Ascending aorta (tissue), 2 donors: ENCODE results near the gene TSHR. TPM values are rescaled to one million over a fixed set of nuclear protein-coding genes. Genes with fewer than 3 reads are reported as not detected.
A peak's percentile ranks its signal among the peaks of the same experiment; 100 is the strongest.

Experiments
- DNase-seq, 2 donors: peaks; one replicate each; pipeline ENCODE4 v3.0.0-alpha.2; 2019; ENCODE audit warnings: low spot score in 2 of 2
- H3K27ac ChIP-seq, 2 donors: fragments of 200-600 bp; sonication (generic); one replicate each; pipeline ENCODE4 v1.5.1; 2016 to 2017; ENCODE audit warnings: mild to moderate bottlenecking in 1 of 2
- H3K27me3 ChIP-seq: fragments of 200-600 bp; sonication (generic); one replicate; pipeline ENCODE4 v1.5.1; 2017
- H3K36me3 ChIP-seq, 2 donors: fragments of 200-600 bp; sonication (generic); one replicate each; pipeline ENCODE4 v1.5.1; 2016
- H3K4me1 ChIP-seq, 2 donors: fragments of 200-600 bp; sonication (generic); one replicate each; pipeline ENCODE4 v1.5.1; 2016 to 2017; ENCODE audit warnings: mild to moderate bottlenecking in 1 of 2
- H3K4me3 ChIP-seq, 2 donors: fragments of 200-600 bp; sonication (generic); one replicate each; pipeline ENCODE4 v1.5.1; 2016 to 2017; ENCODE audit warnings: mild to moderate bottlenecking in 1 of 2
- H3K9me3 ChIP-seq, 2 donors: fragments of 200-600 bp; sonication (generic); one replicate each; pipeline ENCODE4 v1.5.1; 2016
- CTCF ChIP-seq, 3 experiments: fragments of 200-600 bp in 2 of 3; fragments of 450-650 bp in 1 of 3; sonication (generic) in 2 of 3; IDR thresholded peaks; one replicate each; pipeline ENCODE4 v1.5.1; 2016 to 2019; ENCODE audit warnings: antibody characterized with exemption in 3 of 3, mild to moderate bottlenecking in 1 of 3, moderate library complexity in 1 of 3
- intact Hi-C: fragments of 100-400 bp; cut with DNase I; formaldehyde crosslinking; loops from one replicate; pipeline ENCODE4 v1.15.1; 2023
- total RNA-seq: library from RNA; depleted of rRNA; stranded (reverse); fragments of >200 nt; gene quantifications from one replicate; pipeline ENCODE4 v1.1.0, GENCODE V29; 2016

TSHR gene
- total RNA-seq, 1 donor from 2014 or later: not detected

- intact Hi-C loops: no loop called here
- no peak for DNase-seq
- no peak for TF ChIP-seq CTCF (IDR thresholded peaks at IDR 0.05)
- H3K27ac ChIP-seq: no peak overlapping the region
- H3K9me3 ChIP-seq: no peaks in the 10 kb centered on the region
- no peaks in the 10 kb centered on the region for H3K36me3 ChIP-seq
- H3K4me3 ChIP-seq: no peak overlapping the region
- H3K27me3 ChIP-seq: no peaks in the 10 kb centered on the region
- H3K4me1 ChIP-seq: no peaks in the 10 kb centered on the region
Measured at GRCh38 chr14:80933282-80933681, 22.1 kb upstream of the TSHR start.

- Histone ChIP-seq H3K9me3 (no peaks in the 10 kb centered on the region), H3K27me3 (no peaks in the 10 kb centered on the region), H3K4me1 (no peaks in the 10 kb centered on the region), H3K36me3 (no peaks in the 10 kb centered on the region), H3K27ac (no peak overlapping the region), H3K4me3 (no peak overlapping the region)
- DNase-seq: no peak
- intact Hi-C loops: no loop called here
- TF ChIP-seq CTCF (IDR thresholded peaks at IDR 0.05): no peak
Measured at GRCh38 chr14:80933686-80934085, 21.7 kb upstream of the TSHR start.

- intact Hi-C loops: loop anchor here (5.0 kb wide), 1 partner anchor 282 kb away; the partner anchor contains the start of gene GTF2A1
Measured at GRCh38 chr14:80940146-80940545, 15.3 kb upstream of the TSHR start.

GRCh38 chr14:80941241-80942185 lies 13.9 kb upstream of the TSHR start, which contains the start of gene CEP128:
Gene CEP128, minus strand, starts transcription at chr14:80941738.
- peak; percentile 85 to 98 for DNase-seq
- Histone ChIP-seq H3K4me3 (peak within 1 kb of the TSS; percentile 58 to 74), H3K9me3 (no peaks in the 10 kb centered on the region), H3K27me3 (no peaks in the 10 kb centered on the region), H3K36me3 (no peaks in the 10 kb centered on the region), H3K4me1 (peaks cover 0 to 4% of the 10 kb centered on the region in 2 donors), H3K27ac (peak within 1 kb of the TSS in 1 of 2 donors; percentile 8)
- intact Hi-C loops: loop anchor here (5.0 kb wide), 1 partner anchor 281 kb away; the partner anchor contains the start of gene GTF2A1
- no peak for TF ChIP-seq CTCF (IDR thresholded peaks at IDR 0.05)

More at GRCh38 chr14:80940146-80940545, 15.3 kb upstream of the TSHR start:
- Histone ChIP-seq H3K27me3 (no peaks in the 10 kb centered on the region), H3K9me3 (no peaks in the 10 kb centered on the region), H3K4me1 (peaks cover 0 to 4% of the 10 kb centered on the region in 2 donors), H3K36me3 (no peaks in the 10 kb centered on the region), H3K27ac (no peak overlapping the region), H3K4me3 (no peak overlapping the region)
- no peak for TF ChIP-seq CTCF (IDR thresholded peaks at IDR 0.05)
- DNase-seq: no peak

- intact Hi-C loops: loop anchor here (5.0 kb wide), 1 partner anchor 280 kb away; the partner anchor contains the start of gene GTF2A1
- H3K9me3 ChIP-seq: no peaks in the 10 kb centered on the region
- TF ChIP-seq CTCF (IDR thresholded peaks at IDR 0.05): no peak
- H3K27ac ChIP-seq: peak overlapping the region in 1 of 2 donors; percentile 8
- H3K27me3 ChIP-seq: no peaks in the 10 kb centered on the region
- no peak for DNase-seq
- H3K4me3 ChIP-seq: peak overlapping the region; percentile 58 to 74
- peaks cover 0 to 4% of the 10 kb centered on the region in 2 donors for H3K4me1 ChIP-seq
- no peaks in the 10 kb centered on the region for H3K36me3 ChIP-seq
Measured at GRCh38 chr14:80942191-80942600, 13.2 kb upstream of the TSHR start.
